ENCODE measurements around the gene RPL14. TPM values are rescaled to one million over a fixed set of nuclear protein-coding genes. Genes with fewer than 3 reads are reported as not detected.

Gene RPL14
- total and polyA plus RNA-seq, 9 donors = 668 to 4,413 (median 2,720) TPM

- no peak for TF ChIP-seq POLR2A (IDR thresholded peaks at IDR 0.05)
- TF ChIP-seq CTCF (IDR thresholded peaks at IDR 0.05) = no peak
- TF ChIP-seq EP300 (IDR thresholded peaks at IDR 0.05) = no peak
- H3K9me3 ChIP-seq = no peaks in the 10 kb centered on the region
- WGBS, 3 donors = 60 to 75% (median 74%) methylated on average over 4 of the region's 4 CpGs
- DNase-seq = no peak
- no peaks in the 10 kb centered on the region for H3K27me3 ChIP-seq
- no peaks in the 10 kb centered on the region for H3K36me3 ChIP-seq
- no peak overlapping the region for H3K27ac ChIP-seq
- H3K4me3 ChIP-seq = no peak overlapping the region
- intact Hi-C loops (cut with DNase I) = no loop called here
- H3K4me1 ChIP-seq (ENCODE audit: insufficient read depth) = no peaks in the 10 kb centered on the region
Measured at GRCh38 chr3:40445880-40446279, 11.3 kb upstream of the RPL14 start.

GRCh38 chr3:40450438-40450837 is 6.7 kb upstream of the RPL14 start:
- Histone ChIP-seq H3K36me3 (no peaks in the 10 kb centered on the region), H3K27ac (no peak overlapping the region), H3K4me3 (no peak overlapping the region), H3K4me1 (ENCODE audit: insufficient read depth) (peaks cover 2% of the 10 kb centered on the region), H3K9me3 (no peaks in the 10 kb centered on the region), H3K27me3 (no peaks in the 10 kb centered on the region)
- no peak for TF ChIP-seq EP300 (IDR thresholded peaks at IDR 0.05)
- no peak for TF ChIP-seq CTCF (IDR thresholded peaks at IDR 0.05)
- no peak for TF ChIP-seq POLR2A (IDR thresholded peaks at IDR 0.05)
- 80 to 82% (median 81%) methylated on average over 2 of the region's 2 CpGs for WGBS, 3 donors
- DNase-seq = no peak
- intact Hi-C loops (cut with DNase I) = loop anchor here in 2 of 4 donors (10.0 kb wide), 2 partner anchors 126 to 136 kb away; no protein-coding TSS in a partner anchor

GRCh38 chr3:40451551-40451950 is 5.6 kb upstream of the RPL14 start:
- no peaks in the 10 kb centered on the region for H3K36me3 ChIP-seq
- TF ChIP-seq POLR2A (IDR thresholded peaks at IDR 0.05) (no peak), EP300 (IDR thresholded peaks at IDR 0.05) (no peak), CTCF (IDR thresholded peaks at IDR 0.05) (no peak)
- H3K27me3 ChIP-seq = no peaks in the 10 kb centered on the region
- H3K4me1 ChIP-seq (ENCODE audit: insufficient read depth) = peaks cover 5% of the 10 kb centered on the region
- no peak for DNase-seq
- no peaks in the 10 kb centered on the region for H3K9me3 ChIP-seq
- H3K4me3 ChIP-seq = no peak overlapping the region
- intact Hi-C loops (cut with DNase I) = loop anchor here in 2 of 4 donors (10.0 kb wide), 2 partner anchors 127 to 137 kb away; no protein-coding TSS in a partner anchor
- no peak overlapping the region for H3K27ac ChIP-seq

GRCh38 chr3:40452057-40452456 is 5.1 kb upstream of the RPL14 start:
- intact Hi-C loops (cut with DNase I) = loop anchor here in 2 of 4 donors (10.0 kb wide), 2 partner anchors 127 to 137 kb away; no protein-coding TSS in a partner anchor
- Histone ChIP-seq H3K9me3 (no peaks in the 10 kb centered on the region), H3K4me3 (no peak overlapping the region), H3K36me3 (no peaks in the 10 kb centered on the region), H3K27me3 (no peaks in the 10 kb centered on the region), H3K4me1 (ENCODE audit: insufficient read depth) (peaks cover 5% of the 10 kb centered on the region), H3K27ac (peak overlapping the region in 1 of 2 donors; percentile 88)
- TF ChIP-seq CTCF (IDR thresholded peaks at IDR 0.05) (no peak), EP300 (IDR thresholded peaks at IDR 0.05) (no peak), POLR2A (IDR thresholded peaks at IDR 0.05) (no peak)
- 77 to 88% (median 85%) methylated on average over 1 of the region's 1 CpG for WGBS, 3 donors
- DNase-seq = no peak
